ENCODE data around the gene RNLS. TPM values are rescaled to one million over a fixed set of nuclear protein-coding genes. Genes with fewer than 3 reads are reported as not detected.

Gene RNLS
- total RNA-seq: 1 to 10 TPM; 2.2 to 3.1 TPM
- polyA plus RNA-seq: 1 to 10 TPM; 2.6 to 3.8 (median 3.7) TPM
- 0.78 to 3.5 (median 2.2) reads per million in 6 experiments for total RNA-seq

DNA sequence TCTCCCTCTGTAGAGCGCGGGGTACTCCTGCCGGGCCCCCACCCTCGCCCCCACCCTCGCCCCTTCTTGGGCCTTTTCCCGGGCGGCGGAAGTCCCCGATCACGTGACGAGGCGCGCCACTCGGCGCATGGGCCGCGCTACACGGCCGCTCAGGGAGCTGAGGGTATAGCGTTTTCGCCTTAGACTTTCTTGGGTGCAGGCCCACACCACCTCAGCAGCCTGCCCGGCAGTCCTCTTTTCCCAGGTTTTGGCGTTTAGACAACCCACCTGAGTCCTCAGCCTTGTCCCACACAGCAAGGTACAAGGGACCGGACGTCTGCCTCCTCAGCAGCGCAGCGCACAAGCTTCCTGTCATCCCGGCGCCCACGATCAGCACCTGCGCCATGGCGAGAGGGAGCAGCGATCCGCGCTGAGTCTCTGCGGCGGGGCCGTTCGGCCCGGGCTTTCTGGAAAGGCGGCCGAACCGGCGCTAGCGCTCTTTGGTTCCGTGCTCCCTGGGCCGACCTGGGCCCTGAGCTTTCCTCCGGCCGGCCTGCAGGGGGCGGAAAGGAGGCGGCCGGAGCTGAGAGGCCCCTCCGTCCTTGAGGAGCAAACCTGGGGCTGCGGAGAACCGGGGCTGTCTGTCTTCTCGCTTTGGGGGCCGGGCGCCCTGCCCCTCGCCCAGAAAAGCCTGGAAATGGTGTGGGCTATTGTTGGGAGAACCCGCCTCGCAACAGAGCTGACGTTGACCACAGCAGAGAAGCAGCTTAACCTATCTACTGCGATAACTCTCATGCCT, at the start of gene RNLS:
TSS of gene RNLS (minus strand) at position 513 of the 778 bp plus-strand sequence.
- peak; percentile 36 to 81 (median 64) for DNase-seq
- POLR2A ChIA-PET: interaction anchor here (0.6 to 2.1 kb wide), 9 partner anchors 13 to 765 kb away, joined by 3 to 28 read pairs (median 3); partner anchors contain the start of genes ATAD1, KLLN, PTEN and STAMBPL1
- peaks cover 0 to 2% (median 0%) of the 10 kb centered on the region in 5 donors for H3K27me3 Mint-ChIP-seq
- H3K9me3 Mint-ChIP-seq: peaks cover 0 to 21% (median 8%) of the 10 kb centered on the region in 9 donors
- peaks cover 6 to 14% (median 11%) of the 10 kb centered on the region in 4 donors for H3K4me1 Mint-ChIP-seq
- H3K36me3 Mint-ChIP-seq: peaks cover 0 to 10% (median 10%) of the 10 kb centered on the region in 3 donors
- peak; percentile 89 to 90 for ATAC-seq
- H3K4me3 Mint-ChIP-seq: peak within 1 kb of the TSS; percentile 86 to 96 (median 92)
- H3K27ac Mint-ChIP-seq: peak within 1 kb of the TSS; percentile 89 to 96 (median 93)

DNA sequence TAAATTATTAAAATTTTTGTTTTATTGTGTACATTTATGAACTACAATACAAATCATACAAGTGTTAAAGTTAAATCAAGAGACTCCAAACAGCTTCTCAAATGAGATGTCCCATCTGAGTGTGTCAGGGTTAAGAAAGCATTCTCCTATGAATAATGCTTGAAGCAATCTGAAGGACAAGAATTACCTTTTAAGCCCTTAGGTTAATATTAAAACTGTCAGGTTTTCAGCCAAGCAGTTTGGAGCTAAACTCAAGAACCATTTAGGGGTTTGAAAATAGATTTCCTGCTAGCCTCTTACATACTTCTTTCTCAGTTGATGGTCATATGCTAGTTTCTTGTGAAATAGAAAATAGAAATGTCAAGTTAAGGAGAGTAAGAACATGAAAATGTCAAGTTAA, 41.7 kb upstream of the RNLS start:
- ATAC-seq (no peak), DNase-seq (no peak)
- H3K4me3 Mint-ChIP-seq: no peak overlapping the region
- POLR2A ChIA-PET: interaction anchor here (0.9 kb wide), 1 partner anchor 131 kb away, joined by 3 read pairs; no protein-coding TSS in a partner anchor
- peaks cover 0 to 3% (median 0%) of the 10 kb centered on the region in 5 donors for H3K27me3 Mint-ChIP-seq
- peaks cover 0 to 8% (median 2%) of the 10 kb centered on the region in 3 donors for H3K36me3 Mint-ChIP-seq
- H3K27ac Mint-ChIP-seq: no peak overlapping the region
- no peaks in the 10 kb centered on the region for H3K4me1 Mint-ChIP-seq
- peaks cover 0 to 18% (median 2%) of the 10 kb centered on the region in 9 donors for H3K9me3 Mint-ChIP-seq

DNA sequence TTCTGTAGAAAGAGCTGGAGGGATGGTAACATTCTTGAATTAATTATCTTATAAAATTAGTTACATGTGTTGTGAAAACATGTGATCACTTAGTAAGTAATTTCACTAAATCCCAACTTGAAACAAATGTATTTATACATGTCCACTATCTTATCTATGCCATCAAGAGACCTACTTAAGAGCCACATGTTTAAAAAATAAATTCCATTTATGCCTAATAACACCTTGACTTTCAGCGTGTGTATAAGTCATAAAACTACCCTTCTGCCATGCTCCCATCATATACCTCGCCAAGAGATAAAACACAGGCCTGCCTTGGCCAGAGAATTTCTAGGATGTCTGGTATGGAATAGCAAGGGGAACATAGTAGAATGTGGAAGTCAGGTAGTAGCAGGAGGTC, 40.7 kb upstream of the RNLS start:
- no peak for DNase-seq
- no peak overlapping the region for H3K27ac Mint-ChIP-seq
- POLR2A ChIA-PET: no interaction called here
- no peaks in the 10 kb centered on the region for H3K4me1 Mint-ChIP-seq
- peaks cover 0 to 15% (median 2%) of the 10 kb centered on the region in 9 donors for H3K9me3 Mint-ChIP-seq
- H3K27me3 Mint-ChIP-seq: peaks cover 0 to 3% (median 0%) of the 10 kb centered on the region in 5 donors
- no peak for ATAC-seq
- H3K4me3 Mint-ChIP-seq: no peak overlapping the region
- H3K36me3 Mint-ChIP-seq: peaks cover 0 to 8% (median 2%) of the 10 kb centered on the region in 3 donors

DNA sequence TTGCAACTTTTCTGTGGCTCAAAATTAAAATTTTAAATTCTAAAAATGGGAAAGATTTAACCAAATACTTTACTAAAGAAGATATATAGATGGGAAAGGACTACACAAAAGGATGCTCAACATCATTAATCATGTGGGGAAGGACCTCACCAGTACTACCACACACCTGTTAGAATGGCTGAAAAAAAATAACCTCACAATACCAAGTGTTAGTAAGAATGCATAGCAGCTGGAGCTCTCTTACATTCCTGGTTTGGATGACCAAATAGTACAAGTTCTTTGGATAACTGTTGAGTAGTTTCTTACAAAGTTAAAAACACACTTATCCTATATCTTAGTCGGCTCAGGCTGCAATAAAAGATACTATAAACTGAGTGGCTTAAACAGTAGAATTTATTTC, 37.3 kb upstream of the RNLS start:
- Mint-ChIP-seq H3K9me3 (peaks cover 0 to 15% (median 0%) of the 10 kb centered on the region in 9 donors), H3K36me3 (peaks cover 0 to 8% (median 2%) of the 10 kb centered on the region in 3 donors), H3K4me3 (no peak overlapping the region), H3K27me3 (peaks cover 0 to 3% (median 0%) of the 10 kb centered on the region in 5 donors), H3K27ac (no peak overlapping the region), H3K4me1 (no peaks in the 10 kb centered on the region)
- ATAC-seq: no peak
- POLR2A ChIA-PET: no interaction called here
- DNase-seq: no peak

DNA sequence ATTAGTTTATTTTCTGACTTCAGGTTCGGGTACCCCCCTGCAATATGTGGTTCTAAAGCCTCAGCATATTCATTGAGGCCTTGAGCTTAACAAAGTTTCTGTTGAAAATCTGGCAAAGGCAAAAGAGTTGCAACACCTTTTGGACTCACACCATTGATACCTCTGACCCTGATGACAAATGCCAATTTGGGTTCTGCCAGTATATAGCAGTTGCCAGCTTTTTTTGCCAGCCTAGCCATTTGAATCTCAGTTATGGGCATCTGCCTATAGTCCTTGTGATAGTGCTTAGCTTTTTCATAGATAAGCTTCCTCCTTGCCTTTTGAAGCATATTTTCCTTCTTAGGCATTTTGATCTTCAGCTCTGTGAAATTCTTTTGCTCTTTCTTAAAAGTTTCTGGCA, 35.4 kb upstream of the RNLS start:
- POLR2A ChIA-PET: no interaction called here
- Mint-ChIP-seq H3K27me3 (peaks cover 0 to 3% (median 0%) of the 10 kb centered on the region in 5 donors), H3K9me3 (peaks cover 0 to 15% (median 0%) of the 10 kb centered on the region in 9 donors), H3K4me3 (no peak overlapping the region), H3K4me1 (no peaks in the 10 kb centered on the region), H3K27ac (peak overlapping the region in 1 of 10 donors; percentile 36), H3K36me3 (peaks cover 0 to 8% (median 2%) of the 10 kb centered on the region in 3 donors)
- ATAC-seq (no peak), DNase-seq (no peak)

DNA sequence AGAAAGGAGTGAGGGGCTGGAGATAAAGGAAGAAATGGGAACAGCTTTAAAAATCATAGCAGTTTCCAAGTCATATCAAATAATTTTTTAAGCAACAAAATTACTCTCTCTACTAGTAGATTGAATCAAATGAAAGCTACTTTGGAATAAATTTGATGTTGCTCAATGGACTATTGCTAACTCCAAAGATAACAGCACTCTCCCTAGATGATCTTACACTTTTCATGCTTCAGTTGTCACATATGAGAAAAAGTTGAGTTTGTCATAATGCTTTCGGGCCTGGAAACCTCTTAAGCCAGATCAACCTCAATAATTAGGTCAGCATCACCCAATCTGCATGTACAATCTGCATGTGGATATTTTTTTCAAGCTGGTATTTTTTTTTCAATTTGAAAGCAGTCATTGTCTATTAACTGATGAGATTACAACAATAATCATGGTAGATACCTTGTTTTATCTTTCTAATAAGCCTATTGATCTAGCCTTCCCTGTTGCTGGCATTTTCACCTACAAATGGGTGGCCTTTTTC, 34.7 kb upstream of the RNLS start:
- Mint-ChIP-seq H3K9me3 (peaks cover 0 to 15% (median 0%) of the 10 kb centered on the region in 9 donors), H3K27me3 (peaks cover 0 to 3% (median 0%) of the 10 kb centered on the region in 5 donors), H3K36me3 (peaks cover 0 to 8% (median 2%) of the 10 kb centered on the region in 3 donors), H3K4me1 (no peaks in the 10 kb centered on the region), H3K4me3 (no peak overlapping the region), H3K27ac (no peak overlapping the region)
- POLR2A ChIA-PET: no interaction called here
- ATAC-seq (no peak), DNase-seq (no peak)

DNA sequence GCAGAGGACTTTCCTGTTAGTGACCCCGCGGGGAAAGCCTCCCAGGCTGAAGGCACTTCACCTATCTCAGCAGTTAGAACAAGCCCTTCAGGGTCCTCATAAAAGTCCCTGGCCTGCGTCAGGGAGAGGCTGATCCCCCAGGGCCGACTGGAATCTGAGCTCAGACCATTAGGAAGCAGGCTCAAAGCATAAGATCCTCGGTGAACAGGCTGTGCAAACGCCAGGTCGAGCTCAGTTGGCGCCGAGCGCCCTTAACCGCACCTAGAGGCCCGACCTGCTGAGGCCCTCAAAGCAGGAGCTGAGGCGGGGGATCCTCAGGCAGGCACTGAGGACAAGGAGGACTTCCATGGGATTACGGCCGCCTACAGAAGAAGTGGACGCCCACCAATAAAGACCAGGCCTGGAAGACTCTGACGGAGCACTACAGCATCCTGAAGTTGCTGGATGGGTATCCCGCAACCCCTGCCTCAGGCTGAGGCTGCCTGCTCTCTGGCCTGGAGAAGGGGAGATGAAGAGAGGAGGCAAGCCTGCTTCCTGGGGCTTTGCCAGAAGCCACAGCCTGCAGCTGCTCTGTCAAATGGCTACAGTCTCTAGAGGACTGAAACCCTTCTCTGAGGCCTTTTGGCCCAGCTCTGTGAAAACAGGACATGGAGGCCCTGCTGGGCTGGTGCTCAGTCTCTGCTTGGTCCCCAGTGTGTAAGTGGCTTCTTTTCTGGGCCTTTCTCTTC, 33.3 kb upstream of the RNLS start:
- no peak for DNase-seq
- H3K27me3 Mint-ChIP-seq: no peaks in the 10 kb centered on the region
- POLR2A ChIA-PET: no interaction called here
- H3K9me3 Mint-ChIP-seq: peaks cover 0 to 15% (median 0%) of the 10 kb centered on the region in 9 donors
- H3K36me3 Mint-ChIP-seq: peaks cover 0 to 8% (median 2%) of the 10 kb centered on the region in 3 donors
- H3K27ac Mint-ChIP-seq: no peak overlapping the region
- no peaks in the 10 kb centered on the region for H3K4me1 Mint-ChIP-seq
- H3K4me3 Mint-ChIP-seq: no peak overlapping the region
- ATAC-seq: no peak

DNA sequence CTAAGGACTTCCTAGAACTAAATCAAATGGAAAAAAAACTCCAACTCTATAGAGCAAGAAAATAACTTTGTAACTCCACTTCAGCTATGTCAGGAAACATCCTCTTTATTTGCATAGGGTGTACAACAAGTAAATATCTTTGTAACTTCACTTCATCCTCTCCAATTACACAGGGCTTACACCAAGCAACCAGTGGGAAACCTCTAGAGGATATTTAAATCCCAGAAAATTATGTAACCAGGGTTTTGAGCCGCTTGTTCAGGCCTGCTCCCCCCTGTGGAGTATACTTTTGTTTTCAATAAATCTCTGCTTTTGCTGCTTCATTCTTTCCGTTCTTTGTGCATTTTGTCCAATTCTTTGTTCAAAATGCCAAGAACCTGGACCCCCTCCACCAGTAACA, 25.7 kb upstream of the RNLS start:
- H3K36me3 Mint-ChIP-seq: no peaks in the 10 kb centered on the region
- ATAC-seq (no peak), DNase-seq (no peak)
- H3K4me1 Mint-ChIP-seq: no peaks in the 10 kb centered on the region
- H3K9me3 Mint-ChIP-seq: no peaks in the 10 kb centered on the region
- H3K27me3 Mint-ChIP-seq: peaks cover 0 to 10% (median 1%) of the 10 kb centered on the region in 5 donors
- POLR2A ChIA-PET: no interaction called here
- no peak overlapping the region for H3K27ac Mint-ChIP-seq
- H3K4me3 Mint-ChIP-seq: no peak overlapping the region

DNA sequence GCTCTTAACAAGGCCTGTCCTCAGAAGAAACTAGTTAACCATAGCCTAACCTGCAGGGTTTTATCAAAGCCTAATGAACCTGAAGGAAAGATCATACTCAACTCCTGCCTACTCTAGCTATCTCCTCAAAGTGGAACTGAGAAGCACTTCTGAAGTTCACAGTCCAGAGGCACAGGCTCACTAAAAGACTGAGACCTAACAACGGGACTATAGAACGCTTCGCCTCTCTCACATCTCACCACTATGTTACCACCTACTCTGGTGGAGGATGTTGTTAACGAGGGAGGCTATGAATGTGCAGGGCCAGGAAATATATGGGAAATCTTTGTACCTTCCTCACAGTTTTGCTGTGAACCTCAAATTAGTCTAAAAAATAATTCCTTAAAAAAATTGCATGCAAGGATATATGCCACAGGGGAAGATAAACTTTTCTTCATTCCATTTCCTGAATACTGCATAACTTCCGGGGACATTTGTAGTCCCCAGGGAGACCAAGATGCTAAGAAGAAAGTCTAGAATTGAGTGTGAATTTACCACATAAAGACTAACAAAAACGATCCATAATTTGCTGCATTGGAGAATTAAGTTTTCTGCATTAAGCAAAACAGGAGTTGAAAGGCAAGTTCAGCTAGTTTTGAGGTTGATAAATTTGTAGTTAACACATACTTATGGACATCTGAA, 25.1 kb upstream of the RNLS start:
- no peaks in the 10 kb centered on the region for H3K9me3 Mint-ChIP-seq

DNA sequence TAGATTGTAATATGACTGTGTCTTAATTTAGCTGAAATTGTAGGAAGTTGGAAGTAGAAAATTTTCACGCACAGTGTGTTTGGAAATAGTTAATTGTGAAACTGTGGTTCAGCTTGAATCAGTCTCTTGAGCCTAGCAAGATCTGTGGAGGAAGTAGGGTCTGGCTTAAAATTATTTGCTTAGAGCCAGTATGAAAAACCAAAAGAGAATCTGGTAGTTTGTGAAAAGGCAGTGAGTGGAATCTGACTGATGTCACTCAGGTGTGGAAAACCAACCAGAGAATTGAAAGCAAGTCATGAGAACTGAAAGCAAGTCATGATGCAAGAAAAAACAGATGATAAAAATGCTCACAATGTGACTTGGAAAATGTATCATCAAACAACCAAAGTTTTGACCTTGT, 14.9 kb upstream of the RNLS start:
- POLR2A ChIA-PET: no interaction called here
- peaks cover 0 to 3% (median 2%) of the 10 kb centered on the region in 5 donors for H3K27me3 Mint-ChIP-seq
- no peak for ATAC-seq
- H3K36me3 Mint-ChIP-seq: peaks cover 4 to 6% (median 5%) of the 10 kb centered on the region in 3 donors
- H3K27ac Mint-ChIP-seq: peak overlapping the region in 1 of 10 donors; percentile 9
- peaks cover 0 to 8% (median 0%) of the 10 kb centered on the region in 9 donors for H3K9me3 Mint-ChIP-seq
- H3K4me1 Mint-ChIP-seq: peaks cover 0 to 4% (median 0%) of the 10 kb centered on the region in 4 donors
- H3K4me3 Mint-ChIP-seq: no peak overlapping the region
- DNase-seq: no peak

More for the DNA sequence above, 25.1 kb upstream of the RNLS start:
- DNase-seq: no peak
- POLR2A ChIA-PET: no interaction called here
- Mint-ChIP-seq H3K36me3 (no peaks in the 10 kb centered on the region), H3K4me1 (no peaks in the 10 kb centered on the region), H3K27ac (no peak overlapping the region), H3K27me3 (peaks cover 0 to 10% (median 1%) of the 10 kb centered on the region in 5 donors), H3K4me3 (no peak overlapping the region)
- ATAC-seq: no peak

DNA sequence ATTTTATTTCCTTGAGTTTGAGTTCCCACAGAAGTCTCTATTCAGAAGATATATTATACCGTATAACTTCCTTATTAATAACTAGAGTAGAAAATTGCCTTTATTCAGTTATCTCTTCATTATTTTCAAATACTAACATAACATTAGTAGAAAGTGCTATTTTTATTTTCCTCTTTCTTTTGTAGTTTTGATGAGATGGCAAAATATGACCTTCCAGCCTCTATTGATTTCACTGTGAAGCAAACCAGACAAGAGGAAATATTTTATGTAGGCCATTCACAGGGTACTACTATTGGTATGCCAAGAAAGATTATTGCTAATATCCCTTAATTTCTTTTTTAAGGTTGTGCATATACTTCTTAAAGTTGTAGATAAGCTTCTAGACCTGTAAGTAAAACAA, 11.4 kb upstream of the RNLS start:
- Mint-ChIP-seq H3K27ac (no peak overlapping the region), H3K9me3 (no peaks in the 10 kb centered on the region), H3K36me3 (no peaks in the 10 kb centered on the region), H3K4me1 (peaks cover 0 to 4% (median 0%) of the 10 kb centered on the region in 4 donors), H3K4me3 (no peak overlapping the region), H3K27me3 (peaks cover 0 to 5% (median 2%) of the 10 kb centered on the region in 5 donors)
- POLR2A ChIA-PET: no interaction called here
- ATAC-seq: no peak
- DNase-seq: no peak

DNA sequence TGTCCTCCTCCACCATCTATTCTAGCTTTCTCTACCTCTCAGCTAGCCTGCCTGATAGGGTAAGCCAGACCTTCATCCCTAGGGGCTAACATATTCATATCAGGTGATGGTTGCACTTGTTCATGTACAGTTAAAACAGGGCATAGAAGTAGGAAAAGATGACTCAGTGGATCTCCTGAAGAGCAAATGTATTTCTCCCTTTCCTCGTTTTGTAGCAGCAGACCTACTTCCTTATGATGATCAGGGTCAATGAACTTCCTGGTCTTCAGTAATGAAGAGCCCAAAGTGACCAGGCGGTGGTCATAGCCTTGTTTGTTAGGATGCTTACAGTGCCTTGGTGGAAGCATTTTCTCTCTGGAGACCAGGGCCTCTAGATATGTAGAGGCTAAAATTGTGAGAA, 9.8 kb upstream of the RNLS start:
- Mint-ChIP-seq H3K9me3 (no peaks in the 10 kb centered on the region), H3K4me3 (no peak overlapping the region), H3K27ac (peak overlapping the region in 1 of 10 donors; percentile 43), H3K4me1 (no peaks in the 10 kb centered on the region), H3K27me3 (peaks cover 0 to 5% (median 2%) of the 10 kb centered on the region in 5 donors), H3K36me3 (no peaks in the 10 kb centered on the region)
- DNase-seq: no peak
- ATAC-seq: no peak
- POLR2A ChIA-PET: no interaction called here
